Measurements from ENCODE around the gene SMAD5.

Gene SMAD5

GRCh38 chr5:136188859-136189258 lies 56.2 kb downstream of the SMAD5 start:
- no peak for TF ChIP-seq CTCF (IDR thresholded peaks at IDR 0.05)

GRCh38 chr5:136190091-136190720 lies 57.6 kb downstream of the SMAD5 start:
- Histone ChIP-seq H3K4me3 (no peak overlapping the region), H3K27ac (no peak overlapping the region)
- DNase-seq (ENCODE audit: low spot score), result no peak
- no peak for TF ChIP-seq CTCF (IDR thresholded peaks at IDR 0.05)

More at GRCh38 chr5:136188859-136189258, 56.2 kb downstream of the SMAD5 start:
- DNase-seq (ENCODE audit: low spot score), result no peak
- Histone ChIP-seq H3K27ac (no peak overlapping the region), H3K4me3 (no peak overlapping the region)

- H3K27ac ChIP-seq, result no peak overlapping the region
- H3K4me3 ChIP-seq, result no peak overlapping the region
- DNase-seq (ENCODE audit: low spot score), result no peak
- TF ChIP-seq CTCF (IDR thresholded peaks at IDR 0.05), result no peak
Observed at GRCh38 chr5:136190904-136191303, 58.3 kb downstream of the SMAD5 start.

- Histone ChIP-seq H3K4me3 (peak overlapping the region; percentile 71), H3K27ac (no peak overlapping the region)
- DNase-seq (ENCODE audit: low spot score), result no peak
- no peak for TF ChIP-seq CTCF (IDR thresholded peaks at IDR 0.05)
Observed at GRCh38 chr5:136191304-136192014, 58.8 kb downstream of the SMAD5 start.

GRCh38 chr5:136192015-136192525 lies 59.4 kb downstream of the SMAD5 start:
- TF ChIP-seq CTCF (IDR thresholded peaks at IDR 0.05), result no peak
- no peak overlapping the region for H3K27ac ChIP-seq
- H3K4me3 ChIP-seq, result peak overlapping the region; percentile 71
- peak; percentile 50 for DNase-seq (ENCODE audit: low spot score)

- DNase-seq (ENCODE audit: low spot score), result peak; percentile 62
- H3K27ac ChIP-seq, result no peak within 1 kb of the TSS
- no peak for TF ChIP-seq CTCF (IDR thresholded peaks at IDR 0.05)
- peak within 1 kb of the TSS; percentile 71 for H3K4me3 ChIP-seq
Observed at GRCh38 chr5:136192526-136193321, 60.1 kb downstream of the SMAD5 start, which contains the start of gene SMIM32. SMIM32 (minus strand) TSS chr5:136193162; CDS start chr5:136192524, 638 bp downstream.

All from coronary artery (tissue), 2 donors.